ENCODE data around the gene GRIA2.

The GRIA2 gene

DNA sequence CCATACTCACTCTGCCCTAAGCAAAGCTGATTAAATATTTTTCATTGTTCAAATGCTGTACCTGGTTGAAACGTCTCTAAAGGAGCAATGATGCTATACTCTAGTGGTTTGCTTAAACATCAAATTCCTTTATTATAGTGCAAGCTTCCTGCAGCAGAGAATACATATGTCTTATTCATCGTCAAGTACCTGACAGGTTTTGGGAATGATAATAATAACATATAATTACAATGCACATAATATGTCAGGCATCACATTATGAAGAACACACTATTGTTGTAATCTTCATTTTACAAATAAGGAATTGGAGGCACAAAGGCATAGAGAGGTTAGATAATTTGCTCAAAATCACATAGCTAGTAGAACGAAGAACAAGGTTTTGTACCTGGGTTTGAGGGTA lies 151.6 kb downstream of the GRIA2 start:
- DNase-seq (ENCODE audit: low read depth in 2 of 2), result no peak

DNA sequence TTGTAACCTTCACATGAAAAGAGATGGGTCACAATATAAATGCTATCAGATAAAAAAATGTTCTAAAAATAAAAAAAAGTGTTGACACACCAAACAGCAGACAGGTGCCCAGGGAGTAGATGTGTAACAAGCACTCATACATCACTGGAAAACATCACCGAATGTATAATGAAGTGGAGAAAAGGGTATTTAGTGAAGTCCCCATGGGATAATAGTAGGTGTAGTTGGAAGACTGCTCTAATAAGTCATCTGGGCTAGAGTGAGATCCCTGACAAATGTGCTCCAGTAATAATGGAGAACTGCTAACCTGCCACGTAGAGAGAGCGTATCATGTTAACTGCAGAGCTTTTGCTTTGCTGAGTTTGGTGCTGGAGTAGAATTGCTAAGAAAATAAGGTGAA lies 152.0 kb downstream of the GRIA2 start:
- DNase-seq (ENCODE audit: low read depth in 2 of 2), result no peak

GRCh38 chr4:157389741-157390140 lies 169.2 kb downstream of the GRIA2 start:
- no peak for DNase-seq (ENCODE audit: low read depth in 2 of 2)

DNA sequence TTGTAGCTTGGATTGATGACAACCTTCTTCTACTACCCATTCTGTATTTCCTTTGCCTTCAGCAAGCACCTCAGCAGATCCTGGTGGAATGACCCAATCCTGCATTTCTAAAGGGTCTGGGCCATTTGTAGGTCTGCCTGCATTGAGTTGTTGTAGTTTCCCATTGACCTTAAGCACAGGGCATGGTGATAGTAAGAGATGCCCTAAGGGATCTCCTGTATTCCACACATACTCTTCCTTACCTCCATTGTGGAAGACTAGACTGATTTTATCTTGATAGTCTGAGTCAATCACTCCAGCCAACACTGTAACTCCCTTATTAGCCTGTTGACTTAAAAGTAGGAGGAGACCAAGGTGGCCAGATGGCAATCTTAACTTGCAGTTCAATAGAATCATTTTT lies 184.5 kb downstream of the GRIA2 start:
- no peak for DNase-seq (ENCODE audit: low read depth in 2 of 2)

Measured in activated CD8-positive, alpha-beta memory T cell treated with anti-CD3 and anti-CD28 coated beads for 4 hours (primary cell).